K562 (cell line): ENCODE data around the gene CDK11A. TPM values are rescaled to one million over a fixed set of nuclear protein-coding genes. Genes with fewer than 3 reads are reported as not detected.
A peak's percentile ranks its signal among the peaks of the same experiment; 100 is the strongest.

Source experiments
- ATF7 ChIP-seq: fragments of 450-650 bp; IDR thresholded peaks from 2 replicates; pipeline ENCODE4 v1.7.1; 2014; ENCODE audit warnings: mild to moderate bottlenecking, moderate library complexity
- BDP1 ChIP-seq: IDR thresholded peaks from 3 replicates; pipeline ENCODE4 v1.6.1; 2011; ENCODE audit not compliant: insufficient read length, insufficient read depth
- BRF1 ChIP-seq: IDR thresholded peaks from 3 replicates; pipeline ENCODE4 v1.6.1; 2011; ENCODE audit warnings: borderline replicate concordance, mild to moderate bottlenecking; ENCODE audit not compliant: insufficient read length; ENCODE audit errors: extremely low read depth
- CBX5 ChIP-seq: IDR thresholded peaks from 2 replicates; pipeline ENCODE4 v1.6.1; 2014; ENCODE audit warnings: low read depth, borderline replicate concordance
- CEBPG ChIP-seq, 3 experiments: fragments of 200-800 bp in 1 of 3; sonication (Bioruptor generic) in 1 of 3; sonication (generic) in 1 of 3; formaldehyde crosslinking in 1 of 3; IDR thresholded peaks in 2 of 3; conservative IDR thresholded peaks in 1 of 3; 2 replicates each; pipeline versions ENCODE4 v1.6.1 to v1.8.0; 2016 to 2022; ENCODE audit warnings: missing compliant biosample characterization in 2 of 3, missing genetic modification characterization in 2 of 3, mild to moderate bottlenecking in 1 of 3, missing genetic modification reagents in 1 of 3
- ETS2 ChIP-seq: IDR thresholded peaks from 2 replicates; pipeline ENCODE4 v1.6.1; 2016; ENCODE audit warnings: borderline replicate concordance, missing genetic modification characterization, mild to moderate bottlenecking, moderate library complexity, missing compliant biosample characterization; ENCODE audit not compliant: poor library complexity, severe bottlenecking
- HDAC8 ChIP-seq: fragments of 450-650 bp; IDR thresholded peaks from 2 replicates; pipeline ENCODE4 v1.6.1; 2016; ENCODE audit warnings: mild to moderate bottlenecking, missing genetic modification characterization, moderate library complexity, missing compliant biosample characterization
- HNRNPK ChIP-seq: fragments of 200-400 bp; formaldehyde crosslinking; IDR thresholded peaks from one replicate; pipeline ENCODE4 v1.6.1; 2018; ENCODE audit warnings: mild to moderate bottlenecking, low read depth, low read length; ENCODE audit not compliant: poor library complexity, severe bottlenecking
- HOXB6 ChIP-seq: fragments of 250-450 bp; sonication (Bioruptor Pico); IDR thresholded peaks from 2 replicates; pipeline ENCODE4 v1.5.1; 2022; ENCODE audit warnings: mild to moderate bottlenecking, borderline replicate concordance
- NR2F6 ChIP-seq: fragments of 450-650 bp; formaldehyde crosslinking; IDR thresholded peaks from 2 replicates; pipeline ENCODE4 v1.4.0; 2020; ENCODE audit warnings: mild to moderate bottlenecking
- POLR2A ChIP-seq: fragments of 450-650 bp; conservative IDR thresholded peaks from 2 replicates; pipeline ENCODE4 v1.6.1; 2016
- RNF2 ChIP-seq: sonication (generic); IDR thresholded peaks from 2 replicates; pipeline ENCODE4 v1.6.1; 2016
- U2AF2 ChIP-seq: fragments of 200-400 bp; formaldehyde crosslinking; optimal IDR thresholded peaks from 2 replicates; pipeline ENCODE3; 2017; ENCODE audit warnings: low read depth, mild to moderate bottlenecking, low read length
- YBX1 ChIP-seq: fragments of 450-650 bp; IDR thresholded peaks from 2 replicates; pipeline ENCODE4 v1.7.1; 2016; ENCODE audit warnings: mild to moderate bottlenecking
- ZNF124 ChIP-seq: sonication (generic); formaldehyde crosslinking; IDR thresholded peaks from 2 replicates; pipeline ENCODE4 v1.8.1; 2022; ENCODE audit warnings: missing genetic modification reagents
- ZNF212 ChIP-seq: fragments of 450-650 bp; formaldehyde crosslinking; IDR thresholded peaks from 2 replicates; pipeline ENCODE4 v1.4.0; 2020; ENCODE audit warnings: mild to moderate bottlenecking
- ZNF3 ChIP-seq: fragments of 250-450 bp; sonication (Bioruptor Pico); IDR thresholded peaks from 2 replicates; pipeline ENCODE4 v1.5.0; 2021; ENCODE audit warnings: mild to moderate bottlenecking, moderate library complexity
- ZNF586 ChIP-seq: fragments of 450-650 bp; formaldehyde crosslinking; conservative IDR thresholded peaks from 2 replicates; pipeline ENCODE4 v1.4.0; 2020; ENCODE audit warnings: mild to moderate bottlenecking, moderate library complexity
- ZNF644 ChIP-seq: fragments of 200-800 bp; sonication (Bioruptor generic); IDR thresholded peaks from 2 replicates; pipeline ENCODE4 v1.6.1; 2016; ENCODE audit warnings: low read depth, missing genetic modification characterization, missing compliant biosample characterization
- polyA plus RNA-seq, 8 experiments: library from polyadenylated mRNA; depleted of rRNA in 4 of 8; stranded (reverse) in 5 of 8; unstranded in 3 of 8; fragments of >200 nt; fragmentation: Nextera tagmentation in 2 of 8; fragmentation: Illumina TruSeq in 1 of 8; extraction: Ambion mirVana in 2 of 8; extraction: Trizol in 1 of 8; gene quantifications; 2 replicates each; pipeline versions ENCODE4 v1.2.1 to v1.2.3, GENCODE V29; 2011 to 2014; ENCODE audit warnings: inconsistent platforms in 1 of 8, missing spikeins in 1 of 8
- total RNA-seq, 7 experiments: library from RNA; depleted of rRNA in 6 of 7; stranded (reverse); fragments of >200 nt in 6 of 7; fragmentation: Illumina TruSeq in 2 of 7; extraction: Trizol in 2 of 7; gene quantifications; 2 replicates each; pipeline versions ENCODE4 v1.2.1 to v1.2.3, GENCODE V29; 2011 to 2021; ENCODE audit warnings: low replicate concordance in 1 of 7
- TF ChIP-seq, protein P1 (sequence below), 2 experiments: fragments of 450-650 bp; IDR thresholded peaks; 2 replicates each; pipeline ENCODE4 v1.6.1; 2018; ENCODE audit warnings: mild to moderate bottlenecking in 2 of 2, low read depth in 1 of 2; ENCODE audit not compliant: partially characterized antibody in 2 of 2
- TF ChIP-seq, protein P2 (sequence below), 2 experiments: fragments of 450-650 bp; IDR thresholded peaks; 2 replicates each; pipeline ENCODE4 v1.6.1; 2016
- TF ChIP-seq, protein P3 (sequence below): fragments of 250-450 bp; sonication (Bioruptor Pico); IDR thresholded peaks from 2 replicates; pipeline ENCODE4 v1.4.0; 2020; ENCODE audit warnings: mild to moderate bottlenecking

Gene CDK11A
- total and polyA plus RNA-seq, 9 of the 15 experiments (the other 6 are each of a cell fraction or from before 2014, with no cell fraction given) = 4.5 to 71.0 (median 43.9) TPM

DNA sequence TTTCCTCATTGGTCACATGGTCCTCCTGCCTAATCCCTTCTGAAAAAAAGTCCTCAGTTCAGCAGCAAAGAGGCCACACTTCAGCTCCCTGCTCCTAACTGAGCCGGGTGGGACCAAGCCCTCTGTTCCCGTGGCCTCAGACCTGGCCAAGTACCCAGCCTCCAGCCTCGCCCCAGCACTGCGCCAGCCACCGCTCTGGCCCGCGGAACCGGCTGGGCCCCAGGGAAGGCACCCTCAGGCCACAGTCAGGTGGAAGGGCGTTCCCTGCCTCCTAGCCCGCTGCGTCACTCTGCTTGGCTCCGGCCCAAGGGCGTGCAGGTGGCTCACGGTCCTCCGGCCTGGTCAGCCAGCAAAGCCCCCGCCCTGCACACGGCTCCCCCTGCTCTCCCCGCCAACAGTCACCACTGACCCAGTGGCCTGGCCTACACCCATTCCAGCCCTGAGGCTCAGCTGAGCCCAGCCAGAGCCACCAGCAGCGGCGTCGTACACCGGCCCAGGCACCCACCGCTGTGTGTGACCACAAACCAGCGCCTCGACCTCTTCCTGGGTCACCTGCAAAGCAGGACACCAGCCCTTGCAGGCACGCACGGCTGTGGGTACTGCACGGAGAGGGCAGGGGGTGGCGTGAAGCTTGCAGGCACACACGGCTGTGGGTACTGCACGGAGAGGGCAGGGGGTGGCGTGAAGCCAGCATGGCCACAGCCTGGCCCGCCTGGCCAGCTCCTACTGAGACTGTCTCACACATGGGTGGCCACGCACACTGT, 34.7 kb upstream of the CDK11A start (continued):
- TF ChIP-seq U2AF2 (no peak), HOXB6 (no peak; the same call in 1 of the 2 replicates), RNF2 (peak; percentile 88), HDAC8 (tag) (0 out of 2 replicates have a peak, but pooled peaks have one; percentile 20), YBX1 (no peak), ZNF644 (tag) (no peak; the same call in 1 of the 2 replicates), BRF1 (no peak), HNRNPK (no peak), ZNF586 (no peak), BDP1 (no peak), CBX5 (0 out of 2 replicates have a peak, but pooled peaks have one; percentile 38), POLR2A (peak; percentile 74), CEBPG (CRISPR knock-in tag; IDR thresholded peaks at IDR 0.05) (no peak), CEBPG (tag; conservative IDR thresholded peaks at IDR 0.05 in 1 of 2, IDR thresholded peaks at IDR 0.05 in 1 of 2) (no peak), ATF7 (peak; percentile 91), NR2F6 (CRISPR knock-in tag) (no peak), ZNF3 (no peak), ZNF212 (CRISPR knock-in tag) (no peak), ZNF124 (CRISPR knock-in tag) (no peak), ETS2 (tag) (no peak)
- TF ChIP-seq, protein P1, sequence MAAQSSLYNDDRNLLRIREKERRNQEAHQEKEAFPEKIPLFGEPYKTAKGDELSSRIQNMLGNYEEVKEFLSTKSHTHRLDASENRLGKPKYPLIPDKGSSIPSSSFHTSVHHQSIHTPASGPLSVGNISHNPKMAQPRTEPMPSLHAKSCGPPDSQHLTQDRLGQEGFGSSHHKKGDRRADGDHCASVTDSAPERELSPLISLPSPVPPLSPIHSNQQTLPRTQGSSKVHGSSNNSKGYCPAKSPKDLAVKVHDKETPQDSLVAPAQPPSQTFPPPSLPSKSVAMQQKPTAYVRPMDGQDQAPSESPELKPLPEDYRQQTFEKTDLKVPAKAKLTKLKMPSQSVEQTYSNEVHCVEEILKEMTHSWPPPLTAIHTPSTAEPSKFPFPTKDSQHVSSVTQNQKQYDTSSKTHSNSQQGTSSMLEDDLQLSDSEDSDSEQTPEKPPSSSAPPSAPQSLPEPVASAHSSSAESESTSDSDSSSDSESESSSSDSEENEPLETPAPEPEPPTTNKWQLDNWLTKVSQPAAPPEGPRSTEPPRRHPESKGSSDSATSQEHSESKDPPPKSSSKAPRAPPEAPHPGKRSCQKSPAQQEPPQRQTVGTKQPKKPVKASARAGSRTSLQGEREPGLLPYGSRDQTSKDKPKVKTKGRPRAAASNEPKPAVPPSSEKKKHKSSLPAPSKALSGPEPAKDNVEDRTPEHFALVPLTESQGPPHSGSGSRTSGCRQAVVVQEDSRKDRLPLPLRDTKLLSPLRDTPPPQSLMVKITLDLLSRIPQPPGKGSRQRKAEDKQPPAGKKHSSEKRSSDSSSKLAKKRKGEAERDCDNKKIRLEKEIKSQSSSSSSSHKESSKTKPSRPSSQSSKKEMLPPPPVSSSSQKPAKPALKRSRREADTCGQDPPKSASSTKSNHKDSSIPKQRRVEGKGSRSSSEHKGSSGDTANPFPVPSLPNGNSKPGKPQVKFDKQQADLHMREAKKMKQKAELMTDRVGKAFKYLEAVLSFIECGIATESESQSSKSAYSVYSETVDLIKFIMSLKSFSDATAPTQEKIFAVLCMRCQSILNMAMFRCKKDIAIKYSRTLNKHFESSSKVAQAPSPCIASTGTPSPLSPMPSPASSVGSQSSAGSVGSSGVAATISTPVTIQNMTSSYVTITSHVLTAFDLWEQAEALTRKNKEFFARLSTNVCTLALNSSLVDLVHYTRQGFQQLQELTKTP (IDR thresholded peaks at IDR 0.05; ENCODE audit: low read depth in 1 of 2, partially characterized antibody in 2 of 2) = no peak
- TF ChIP-seq, protein P2, sequence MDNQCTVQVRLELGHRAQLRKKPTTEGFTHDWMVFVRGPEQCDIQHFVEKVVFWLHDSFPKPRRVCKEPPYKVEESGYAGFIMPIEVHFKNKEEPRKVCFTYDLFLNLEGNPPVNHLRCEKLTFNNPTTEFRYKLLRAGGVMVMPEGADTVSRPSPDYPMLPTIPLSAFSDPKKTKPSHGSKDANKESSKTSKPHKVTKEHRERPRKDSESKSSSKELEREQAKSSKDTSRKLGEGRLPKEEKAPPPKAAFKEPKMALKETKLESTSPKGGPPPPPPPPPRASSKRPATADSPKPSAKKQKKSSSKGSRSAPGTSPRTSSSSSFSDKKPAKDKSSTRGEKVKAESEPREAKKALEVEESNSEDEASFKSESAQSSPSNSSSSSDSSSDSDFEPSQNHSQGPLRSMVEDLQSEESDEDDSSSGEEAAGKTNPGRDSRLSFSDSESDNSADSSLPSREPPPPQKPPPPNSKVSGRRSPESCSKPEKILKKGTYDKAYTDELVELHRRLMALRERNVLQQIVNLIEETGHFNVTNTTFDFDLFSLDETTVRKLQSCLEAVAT (IDR thresholded peaks at IDR 0.05) = peak in 1 of 2 experiments; percentile 53; a peak in 1 of 4 replicates
- TF ChIP-seq, protein P3, sequence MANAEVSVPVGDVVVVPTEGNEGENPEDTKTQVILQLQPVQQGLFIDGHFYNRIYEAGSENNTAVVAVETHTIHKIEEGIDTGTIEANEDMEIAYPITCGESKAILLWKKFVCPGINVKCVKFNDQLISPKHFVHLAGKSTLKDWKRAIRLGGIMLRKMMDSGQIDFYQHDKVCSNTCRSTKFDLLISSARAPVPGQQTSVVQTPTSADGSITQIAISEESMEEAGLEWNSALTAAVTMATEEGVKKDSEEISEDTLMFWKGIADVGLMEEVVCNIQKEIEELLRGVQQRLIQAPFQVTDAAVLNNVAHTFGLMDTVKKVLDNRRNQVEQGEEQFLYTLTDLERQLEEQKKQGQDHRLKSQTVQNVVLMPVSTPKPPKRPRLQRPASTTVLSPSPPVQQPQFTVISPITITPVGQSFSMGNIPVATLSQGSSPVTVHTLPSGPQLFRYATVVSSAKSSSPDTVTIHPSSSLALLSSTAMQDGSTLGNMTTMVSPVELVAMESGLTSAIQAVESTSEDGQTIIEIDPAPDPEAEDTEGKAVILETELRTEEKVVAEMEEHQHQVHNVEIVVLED (CRISPR knock-in tag) = peak; percentile 23; the same call in 1 of the 2 replicates
